Measurements from ENCODE around the gene MPL.

The MPL gene

GRCh38 chr1:43318831-43319230 is 18.8 kb upstream of the MPL start:
- POLR2A ChIA-PET = no interaction called here
- CTCF ChIA-PET = interaction anchor here (0.6 to 1.4 kb wide), 2 partner anchors 16 to 1123 kb away, joined by 3 to 4 read pairs; no protein-coding TSS in a partner anchor
- no peak for TF ChIP-seq HOXD13 (CRISPR knock-in tag; IDR thresholded peaks at IDR 0.05; ENCODE audit: borderline replicate concordance)
- 0 out of 2 replicates have a peak, but pooled peaks have one; percentile 22 for TF ChIP-seq ZBTB20 (tag by site-specific recombination; IDR thresholded peaks at IDR 0.05)

DNA sequence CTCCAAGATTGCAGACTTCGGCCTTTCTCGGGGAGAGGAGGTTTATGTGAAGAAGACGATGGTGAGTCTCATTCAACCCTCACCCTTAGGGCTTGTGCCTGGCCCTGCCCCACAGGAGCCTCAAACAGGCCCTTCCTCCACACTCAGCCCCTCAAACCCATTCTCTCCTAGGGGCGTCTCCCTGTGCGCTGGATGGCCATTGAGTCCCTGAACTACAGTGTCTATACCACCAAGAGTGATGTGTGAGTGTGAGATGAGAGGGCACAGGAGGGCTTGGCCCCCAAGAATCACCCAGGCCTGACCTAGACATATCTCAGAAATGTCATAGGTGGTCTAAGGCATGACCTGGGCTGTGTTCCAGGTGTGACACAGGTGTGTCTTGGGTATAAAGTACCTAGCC is 18.3 kb upstream of the MPL start:
- H3K4me3 ChIP-seq (ENCODE audit: low read depth, low read length) = no peak overlapping the region
- no peak for TF ChIP-seq ZNF449 (tag by site-specific recombination; IDR thresholded peaks at IDR 0.05)
- no peak for TF ChIP-seq ZNF660 (tag by site-specific recombination; IDR thresholded peaks at IDR 0.05)
- no peak for TF ChIP-seq ZNF629 (tag by site-specific recombination; IDR thresholded peaks at IDR 0.05)
- TF ChIP-seq RBAK (tag by site-specific recombination; IDR thresholded peaks at IDR 0.05) = no peak
- TF ChIP-seq ZNF138 (tag by site-specific recombination; IDR thresholded peaks at IDR 0.05; ENCODE audit: borderline replicate concordance) = no peak
- no peak for TF ChIP-seq ZNF776 (tag by site-specific recombination; IDR thresholded peaks at IDR 0.05; ENCODE audit: borderline replicate concordance)
- TF ChIP-seq ZNF501 (tag by site-specific recombination; IDR thresholded peaks at IDR 0.05) = no peak
- no peak for TF ChIP-seq ZFP69B (tag by site-specific recombination; IDR thresholded peaks at IDR 0.05)
- TF ChIP-seq, protein P1, sequence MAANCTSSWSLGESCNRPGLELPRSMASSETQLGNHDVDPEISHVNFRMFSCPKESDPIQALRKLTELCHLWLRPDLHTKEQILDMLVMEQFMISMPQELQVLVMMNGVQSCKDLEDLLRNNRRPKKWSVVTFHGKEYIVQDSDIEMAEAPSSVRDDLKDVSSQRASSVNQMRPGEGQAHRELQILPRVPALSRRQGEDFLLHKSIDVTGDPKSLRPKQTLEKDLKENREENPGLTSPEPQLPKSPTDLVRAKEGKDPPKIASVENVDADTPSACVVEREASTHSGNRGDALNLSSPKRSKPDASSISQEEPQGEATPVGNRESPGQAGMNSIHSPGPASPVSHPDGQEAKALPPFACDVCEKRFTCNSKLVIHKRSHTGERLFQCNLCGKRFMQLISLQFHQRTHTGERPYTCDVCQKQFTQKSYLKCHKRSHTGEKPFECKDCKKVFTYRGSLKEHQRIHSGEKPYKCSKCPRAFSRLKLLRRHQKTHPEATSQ (tag by site-specific recombination; IDR thresholded peaks at IDR 0.05) = no peak
- no peak for TF ChIP-seq FEZF1 (tag by site-specific recombination; IDR thresholded peaks at IDR 0.05)
- no peak for TF ChIP-seq ZNF311 (tag by site-specific recombination; IDR thresholded peaks at IDR 0.05; ENCODE audit: borderline replicate concordance)
- TF ChIP-seq ZNF146 (tag by site-specific recombination; IDR thresholded peaks at IDR 0.05) = no peak
- TF ChIP-seq ZNF184 (tag by site-specific recombination; IDR thresholded peaks at IDR 0.05) = no peak
- TF ChIP-seq ZNF140 (tag by site-specific recombination; IDR thresholded peaks at IDR 0.05) = no peak
- CTCF ChIA-PET = no interaction called here
- no peaks in the 10 kb centered on the region for H3K4me1 ChIP-seq (ENCODE audit: control insufficient read depth, insufficient read depth, low read length)
- POLR2A ChIA-PET = no interaction called here
- H3K9me3 ChIP-seq (ENCODE audit: control insufficient read depth, insufficient read depth, low read depth, low read length) = no peaks in the 10 kb centered on the region
- no peaks in the 10 kb centered on the region for H3K36me3 ChIP-seq (ENCODE audit: control insufficient read depth in 2 of 2, insufficient read depth in 1 of 2, low read length in 2 of 2)
- H3K27ac ChIP-seq (ENCODE audit: extremely low read depth, low read depth, low read length) = no peak overlapping the region

More at GRCh38 chr1:43318831-43319230, 18.8 kb upstream of the MPL start:
- Histone ChIP-seq H3K4me3 (ENCODE audit: low read depth, low read length) (no peak overlapping the region), H3K9me3 (ENCODE audit: control insufficient read depth, insufficient read depth, low read depth, low read length) (no peaks in the 10 kb centered on the region), H3K36me3 (ENCODE audit: control insufficient read depth in 2 of 2, insufficient read depth in 1 of 2, low read length in 2 of 2) (no peaks in the 10 kb centered on the region), H3K27ac (ENCODE audit: extremely low read depth, low read depth, low read length) (no peak overlapping the region), H3K4me1 (ENCODE audit: control insufficient read depth, insufficient read depth, low read length) (no peaks in the 10 kb centered on the region)

DNA sequence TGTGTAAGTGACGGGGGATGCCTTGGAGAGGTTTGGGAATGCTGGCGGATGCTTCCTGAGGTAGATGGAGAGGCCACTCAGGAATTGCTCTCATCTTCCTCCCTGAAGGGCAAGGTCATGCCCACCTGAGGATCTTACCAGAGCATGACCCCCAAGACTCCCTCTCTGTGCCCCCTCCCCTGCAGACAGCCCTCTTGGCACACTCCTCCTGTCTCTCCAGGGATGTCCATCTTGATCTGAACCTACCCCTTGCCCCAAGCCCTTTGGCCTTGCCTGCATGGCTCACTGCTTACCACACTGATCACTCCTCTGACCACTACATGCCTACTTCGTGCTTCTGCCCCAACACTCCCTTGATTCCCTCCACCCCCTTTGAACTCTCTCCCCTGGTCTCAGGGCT is 17.9 kb upstream of the MPL start:
- ChIA-PET CTCF (no interaction called here), POLR2A (no interaction called here)
- H3K9me3 ChIP-seq (ENCODE audit: control insufficient read depth, insufficient read depth, low read depth, low read length) = no peaks in the 10 kb centered on the region
- TF ChIP-seq ZNF560 (tag by site-specific recombination; IDR thresholded peaks at IDR 0.05; ENCODE audit: borderline replicate concordance) = no peak
- no peak for TF ChIP-seq SETDB1 (IDR thresholded peaks at IDR 0.05; ENCODE audit: insufficient read length, low read length)
- TF ChIP-seq, protein P2, sequence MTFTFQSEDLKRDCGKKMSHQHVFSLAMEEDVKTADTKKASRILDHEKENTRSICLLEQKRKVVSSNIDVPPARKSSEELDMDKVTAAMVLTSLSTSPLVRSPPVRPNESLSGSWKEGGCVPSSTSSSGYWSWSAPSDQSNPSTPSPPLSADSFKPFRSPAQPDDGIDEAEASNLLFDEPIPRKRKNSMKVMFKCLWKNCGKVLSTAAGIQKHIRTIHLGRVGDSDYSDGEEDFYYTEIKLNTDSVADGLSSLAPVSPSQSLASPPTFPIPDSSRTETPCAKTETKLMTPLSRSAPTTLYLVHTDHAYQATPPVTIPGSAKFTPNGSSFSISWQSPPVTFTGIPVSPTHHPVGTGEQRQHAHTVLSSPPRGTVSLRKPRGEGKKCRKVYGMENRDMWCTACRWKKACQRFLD (tag by site-specific recombination; IDR thresholded peaks at IDR 0.05) = no peak
- no peak for TF ChIP-seq ZNF837 (tag by site-specific recombination; IDR thresholded peaks at IDR 0.05)
- no peak for TF ChIP-seq ZNF239 (tag by site-specific recombination; IDR thresholded peaks at IDR 0.05)
- no peak for TF ChIP-seq YY2 (tag by site-specific recombination; IDR thresholded peaks at IDR 0.05)
- TF ChIP-seq ZNF645 (tag by site-specific recombination; IDR thresholded peaks at IDR 0.05) = no peak
- TF ChIP-seq, protein P3, sequence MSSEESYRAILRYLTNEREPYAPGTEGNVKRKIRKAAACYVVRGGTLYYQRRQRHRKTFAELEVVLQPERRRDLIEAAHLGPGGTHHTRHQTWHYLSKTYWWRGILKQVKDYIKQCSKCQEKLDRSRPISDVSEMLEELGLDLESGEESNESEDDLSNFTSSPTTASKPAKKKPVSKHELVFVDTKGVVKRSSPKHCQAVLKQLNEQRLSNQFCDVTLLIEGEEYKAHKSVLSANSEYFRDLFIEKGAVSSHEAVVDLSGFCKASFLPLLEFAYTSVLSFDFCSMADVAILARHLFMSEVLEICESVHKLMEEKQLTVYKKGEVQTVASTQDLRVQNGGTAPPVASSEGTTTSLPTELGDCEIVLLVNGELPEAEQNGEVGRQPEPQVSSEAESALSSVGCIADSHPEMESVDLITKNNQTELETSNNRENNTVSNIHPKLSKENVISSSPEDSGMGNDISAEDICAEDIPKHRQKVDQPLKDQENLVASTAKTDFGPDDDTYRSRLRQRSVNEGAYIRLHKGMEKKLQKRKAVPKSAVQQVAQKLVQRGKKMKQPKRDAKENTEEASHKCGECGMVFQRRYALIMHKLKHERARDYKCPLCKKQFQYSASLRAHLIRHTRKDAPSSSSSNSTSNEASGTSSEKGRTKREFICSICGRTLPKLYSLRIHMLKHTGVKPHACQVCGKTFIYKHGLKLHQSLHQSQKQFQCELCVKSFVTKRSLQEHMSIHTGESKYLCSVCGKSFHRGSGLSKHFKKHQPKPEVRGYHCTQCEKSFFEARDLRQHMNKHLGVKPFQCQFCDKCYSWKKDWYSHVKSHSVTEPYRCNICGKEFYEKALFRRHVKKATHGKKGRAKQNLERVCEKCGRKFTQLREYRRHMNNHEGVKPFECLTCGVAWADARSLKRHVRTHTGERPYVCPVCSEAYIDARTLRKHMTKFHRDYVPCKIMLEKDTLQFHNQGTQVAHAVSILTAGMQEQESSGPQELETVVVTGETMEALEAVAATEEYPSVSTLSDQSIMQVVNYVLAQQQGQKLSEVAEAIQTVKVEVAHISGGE (tag by site-specific recombination; conservative IDR thresholded peaks at IDR 0.05; ENCODE audit: low read depth) = no peak
- TF ChIP-seq ZNF768 (tag by site-specific recombination; IDR thresholded peaks at IDR 0.05) = no peak
- no peak for TF ChIP-seq ZNF423 (tag by site-specific recombination; IDR thresholded peaks at IDR 0.05)

More for the DNA sequence above, 17.9 kb upstream of the MPL start:
- H3K4me1 ChIP-seq (ENCODE audit: control insufficient read depth, insufficient read depth, low read length) = no peaks in the 10 kb centered on the region
- H3K36me3 ChIP-seq (ENCODE audit: control insufficient read depth in 2 of 2, insufficient read depth in 1 of 2, low read length in 2 of 2) = no peaks in the 10 kb centered on the region
- H3K27ac ChIP-seq (ENCODE audit: extremely low read depth, low read depth, low read length) = no peak overlapping the region
- no peak overlapping the region for H3K4me3 ChIP-seq (ENCODE audit: low read depth, low read length)

Measured in HEK293 (cell line).